GM23338 (cell line): ENCODE measurements around the gene LRIG1. TPM values are rescaled to one million over a fixed set of nuclear protein-coding genes. Genes with fewer than 3 reads are reported as not detected.

Experiments
- ATAC-seq: fragments of 200-7000 bp; cut with Tn5 transposase; 3 replicates; pipeline ENCODE4 v1.9.1; 2020
- DNase-seq: peaks from one replicate; pipeline ENCODE4 v3.0.0-alpha.2; 2015; ENCODE audit warnings: low spot score
- H2AFZ ChIP-seq: fragments of 200-600 bp; sonication (generic); 2 replicates; pipeline ENCODE4 v1.8.0; 2016; ENCODE audit warnings: antibody characterized with exemption, mild to moderate bottlenecking, moderate library complexity
- H3F3A ChIP-seq: fragments of 200-600 bp; sonication (generic); replicated peaks from 2 replicates; pipeline ENCODE4 v1.8.0; 2017; ENCODE audit warnings: antibody characterized with exemption, mixed run types, low read depth
- H3K27ac ChIP-seq: fragments of 200-600 bp; sonication (generic); 2 replicates; pipeline ENCODE4 v1.6.1; 2016; ENCODE audit warnings: low read depth
- H3K27me3 ChIP-seq: fragments of 200-600 bp; sonication (generic); 2 replicates; pipeline ENCODE4 v1.8.0; 2016; ENCODE audit warnings: mild to moderate bottlenecking, mixed run types, moderate library complexity; ENCODE audit not compliant: insufficient read depth
- H3K36me3 ChIP-seq: fragments of 200-600 bp; sonication (generic); 2 replicates; pipeline ENCODE4 v1.8.0; 2016; ENCODE audit warnings: mild to moderate bottlenecking; ENCODE audit not compliant: insufficient read depth
- H3K4me1 ChIP-seq: fragments of 200-600 bp; sonication (generic); 2 replicates; pipeline ENCODE4 v1.8.0; 2016; ENCODE audit warnings: mild to moderate bottlenecking, moderate library complexity; ENCODE audit not compliant: insufficient read depth
- H3K4me2 ChIP-seq: fragments of 200-600 bp; sonication (generic); 2 replicates; pipeline ENCODE4 v1.7.1; 2017; ENCODE audit warnings: mixed run types
- H3K4me3 ChIP-seq: fragments of 200-600 bp; sonication (generic); 2 replicates; pipeline ENCODE4 v1.6.1; 2016; ENCODE audit warnings: mixed run types
- H3K79me2 ChIP-seq: fragments of 200-600 bp; sonication (generic); replicated peaks from 2 replicates; pipeline ENCODE4 v1.8.0; 2017; ENCODE audit warnings: mild to moderate bottlenecking; ENCODE audit not compliant: insufficient read depth
- H3K9me2 ChIP-seq: fragments of 200-600 bp; sonication (generic); 2 replicates; pipeline ENCODE4 v1.8.0; 2017; ENCODE audit not compliant: insufficient read depth
- H4K20me1 ChIP-seq: fragments of 200-600 bp; sonication (generic); replicated peaks from 2 replicates; pipeline ENCODE4 v1.8.0; 2017; ENCODE audit warnings: mild to moderate bottlenecking; ENCODE audit not compliant: insufficient read depth
- H3K27ac Mint-ChIP-seq: 2 replicates; pipeline ENCODE4 v1.8.0; 2020; ENCODE audit warnings: inconsistent platforms, mild to moderate bottlenecking, moderate library complexity, mixed read lengths
- H3K27me3 Mint-ChIP-seq: 3 replicates; pipeline ENCODE4 v1.8.0; 2022; ENCODE audit warnings: low read depth, mild to moderate bottlenecking, moderate library complexity, mixed read lengths, inconsistent platforms; ENCODE audit not compliant: insufficient read depth, poor library complexity
- H3K36me3 Mint-ChIP-seq: 3 replicates; pipeline ENCODE4 v1.8.0; 2021; ENCODE audit warnings: low read depth, mild to moderate bottlenecking, inconsistent platforms, moderate library complexity, mixed read lengths
- H3K4me1 Mint-ChIP-seq: 3 replicates; pipeline ENCODE4 v1.8.0; 2020; ENCODE audit warnings: mild to moderate bottlenecking, inconsistent platforms, mixed read lengths
- H3K4me3 Mint-ChIP-seq: 3 replicates; pipeline ENCODE4 v1.8.0; 2021; ENCODE audit warnings: moderate library complexity, mild to moderate bottlenecking, inconsistent platforms, mixed read lengths
- H3K9me3 Mint-ChIP-seq: 3 replicates; pipeline ENCODE4 v1.8.0; 2020; ENCODE audit warnings: moderate library complexity, mild to moderate bottlenecking, inconsistent platforms, mixed read lengths
- CREB1 ChIP-seq: fragments of 250-450 bp; sonication (Bioruptor Pico); IDR thresholded peaks from 2 replicates; pipeline ENCODE4 v1.5.0; 2020; ENCODE audit warnings: low read depth, mild to moderate bottlenecking, moderate library complexity
- CTCF ChIP-seq, 2 experiments: fragments of 200-600 bp in 1 of 2; sonication (generic) in 1 of 2; conservative IDR thresholded peaks; 2 replicates each; pipeline versions ENCODE4 v1.5.1 to v1.6.1; 2016 to 2017; ENCODE audit warnings: antibody characterized with exemption in 2 of 2, low read depth in 2 of 2, mild to moderate bottlenecking in 2 of 2, moderate library complexity in 1 of 2
- ETS1 ChIP-seq: IDR thresholded peaks from 2 replicates; pipeline ENCODE4 v1.6.1; 2016; ENCODE audit warnings: antibody characterized with exemption
- EZH2 ChIP-seq: fragments of 200-600 bp; sonication (generic); IDR thresholded peaks from one replicate; pipeline ENCODE4 v1.8.0; 2017; ENCODE audit warnings: antibody characterized with exemption, mild to moderate bottlenecking, low read depth; ENCODE audit not compliant: unreplicated experiment
- EZH2phosphoT487 ChIP-seq: fragments of 200-600 bp; sonication (generic); IDR thresholded peaks from one replicate; pipeline ENCODE4 v1.8.1; 2018; ENCODE audit warnings: antibody characterized with exemption; ENCODE audit not compliant: unreplicated experiment
- JUNB ChIP-seq: IDR thresholded peaks from one replicate; pipeline ENCODE4 v1.6.1; 2016; ENCODE audit warnings: antibody characterized with exemption; ENCODE audit not compliant: unreplicated experiment
- NANOG ChIP-seq: IDR thresholded peaks from 2 replicates; pipeline ENCODE4 v1.6.1; 2016; ENCODE audit warnings: antibody characterized with exemption, borderline replicate concordance
- POLR2AphosphoS5 ChIP-seq: IDR thresholded peaks from 2 replicates; pipeline ENCODE4 v1.6.1; 2016; ENCODE audit warnings: antibody characterized with exemption, low read depth
- REST ChIP-seq: IDR thresholded peaks from one replicate; pipeline ENCODE4 v1.6.1; 2018; ENCODE audit warnings: antibody characterized with exemption; ENCODE audit not compliant: unreplicated experiment
- STAT1 ChIP-seq: IDR thresholded peaks from one replicate; pipeline ENCODE4 v1.6.1; 2016; ENCODE audit warnings: antibody characterized with exemption; ENCODE audit not compliant: unreplicated experiment
- ZNF462 ChIP-seq: fragments of 250-450 bp; sonication (Bioruptor Pico); IDR thresholded peaks from 2 replicates; pipeline ENCODE4 v1.5.0; 2020; ENCODE audit warnings: mild to moderate bottlenecking, moderate library complexity
- polyA plus RNA-seq: library from polyadenylated mRNA; unstranded; fragments of >200 nt; fragmentation: Nextera tagmentation; extraction: Ambion mirVana; gene quantifications from 2 replicates; pipeline ENCODE4 v1.2.1, GENCODE V29; 2016
- total RNA-seq: library from RNA; depleted of rRNA; stranded (reverse); fragments of >200 nt; shearing (Covaris generic); gene quantifications from 2 replicates; pipeline ENCODE4 v1.2.3, GENCODE V29; 2014

The LRIG1 gene
- total and polyA plus RNA-seq, 2 experiments from 2014 or later = 40.0 to 134 TPM

- TF ChIP-seq ETS1 (no peak), EZH2 (no peak), NANOG (no peak), STAT1 (no peak), EZH2phosphoT487 (no peak)
Observed at GRCh38 chr3:66518126-66518525, 17.3 kb upstream of the LRIG1 start (continued).

GRCh38 chr3:66517241-66517640, 16.4 kb upstream of the LRIG1 start:
- Mint-ChIP-seq H3K36me3 (no peaks in the 10 kb centered on the region), H3K4me1 (peaks cover 11% of the 10 kb centered on the region), H3K27ac (no peak overlapping the region; the same call in 1 of the 2 replicates), H3K9me3 (no peaks in the 10 kb centered on the region; the same call in 1 of the 3 replicates), H3K27me3 (peaks cover 7% of the 10 kb centered on the region), H3K4me3 (no peak overlapping the region)
- H3K9me2 ChIP-seq = no peaks in the 10 kb centered on the region
- DNase-seq (no peak), ATAC-seq (no peak)
- no peak overlapping the region for H3K4me2 ChIP-seq
- H4K20me1 ChIP-seq = no peaks in the 10 kb centered on the region
- H3F3A ChIP-seq = no peaks in the 10 kb centered on the region
- TF ChIP-seq EZH2phosphoT487 = no peak
- TF ChIP-seq ZNF462 (CRISPR knock-in tag) = no peak
- TF ChIP-seq CTCF (conservative IDR thresholded peaks at IDR 0.05; ENCODE audit: low read depth in 2 of 2) = no peak
- TF ChIP-seq NANOG = no peak
- TF ChIP-seq REST = no peak
- TF ChIP-seq EZH2 = no peak
- no peak for TF ChIP-seq POLR2AphosphoS5
- TF ChIP-seq JUNB = no peak
- TF ChIP-seq ETS1 = no peak
- TF ChIP-seq CREB1 (CRISPR knock-in tag) = no peak
- TF ChIP-seq STAT1 = no peak
- H3K79me2 ChIP-seq = no peaks in the 10 kb centered on the region
- H3K4me1 ChIP-seq = peaks cover 12% of the 10 kb centered on the region
- H3K36me3 ChIP-seq = no peaks in the 10 kb centered on the region
- H3K27ac ChIP-seq = no peak overlapping the region
- H2AFZ ChIP-seq = no peak overlapping the region; the same call in 1 of the 2 replicates
- no peak overlapping the region for H3K4me3 ChIP-seq
- H3K27me3 ChIP-seq = no peaks in the 10 kb centered on the region
